SH-SY5Y (cell line): ENCODE data around the gene TFIP11.

Experiments
- GATA2 ChIP-seq: IDR thresholded peaks from 2 replicates; pipeline ENCODE4 v1.6.1; 2011; ENCODE audit warnings: mild to moderate bottlenecking, low read depth, low read length
- GATA3 ChIP-seq: IDR thresholded peaks from 2 replicates; pipeline ENCODE4 v1.6.1; 2011; ENCODE audit warnings: low read depth, mild to moderate bottlenecking, low read length, moderate library complexity

The TFIP11 gene

GRCh38 chr22:26444777-26445176 lies 67.5 kb downstream of the TFIP11 start:
- no peak for TF ChIP-seq GATA2
- no peak for TF ChIP-seq GATA3

DNA sequence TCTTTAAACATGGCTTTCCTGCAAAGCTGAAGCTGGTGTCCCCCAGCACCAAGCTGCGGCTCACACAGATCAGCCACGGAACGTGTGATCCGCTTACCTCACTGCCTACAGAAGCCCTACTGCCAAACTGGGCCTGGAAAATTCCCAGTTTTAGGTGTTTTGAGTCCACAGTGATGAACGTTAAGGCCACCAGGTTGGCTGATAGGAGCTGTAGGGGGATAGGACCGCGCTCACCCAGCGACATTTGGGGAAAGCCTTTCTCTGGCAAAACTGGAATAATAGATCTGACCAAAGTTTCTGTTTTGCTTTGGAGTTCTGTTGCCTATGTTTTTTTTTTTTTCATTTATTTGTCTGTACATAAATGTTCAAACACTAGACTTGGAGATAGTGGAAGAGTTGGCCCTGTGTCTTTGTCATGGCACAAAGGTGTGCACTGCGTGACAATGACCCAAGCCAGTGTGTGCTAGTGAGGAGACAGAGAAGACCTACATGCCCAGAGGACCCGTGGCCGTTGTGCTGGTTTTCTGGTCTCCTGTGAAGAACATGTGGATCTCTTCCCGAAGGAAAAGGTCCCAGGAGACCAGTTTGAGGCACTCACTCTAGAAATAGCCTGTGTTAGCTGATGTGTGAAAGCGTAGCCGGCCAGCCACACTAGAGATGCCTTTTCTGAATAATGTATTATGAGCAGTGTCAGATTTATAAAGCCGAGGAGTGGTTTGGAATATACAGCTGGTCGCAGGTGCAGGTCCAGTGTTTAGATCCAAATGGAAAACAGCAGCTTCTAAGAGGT lies 68.2 kb downstream of the TFIP11 start:
- no peak for TF ChIP-seq GATA3
- TF ChIP-seq GATA2, result no peak

GRCh38 chr22:26442086-26442756 lies 70.1 kb downstream of the TFIP11 start:
- TF ChIP-seq GATA3, result no peak
- TF ChIP-seq GATA2, result no peak
